ENCODE results near the gene DMAC2L. TPM values are rescaled to one million over a fixed set of nuclear protein-coding genes. Genes with fewer than 3 reads are reported as not detected.
"Not testable (repeated sequence)": the region's sequence is repeated elsewhere in the genome, so short reads cannot be mapped to it uniquely, and the experiment has no call there.

The DMAC2L gene
- total and polyA plus RNA-seq, 7 donors = 12.2 to 37.1 (median 25.4) TPM

DNA sequence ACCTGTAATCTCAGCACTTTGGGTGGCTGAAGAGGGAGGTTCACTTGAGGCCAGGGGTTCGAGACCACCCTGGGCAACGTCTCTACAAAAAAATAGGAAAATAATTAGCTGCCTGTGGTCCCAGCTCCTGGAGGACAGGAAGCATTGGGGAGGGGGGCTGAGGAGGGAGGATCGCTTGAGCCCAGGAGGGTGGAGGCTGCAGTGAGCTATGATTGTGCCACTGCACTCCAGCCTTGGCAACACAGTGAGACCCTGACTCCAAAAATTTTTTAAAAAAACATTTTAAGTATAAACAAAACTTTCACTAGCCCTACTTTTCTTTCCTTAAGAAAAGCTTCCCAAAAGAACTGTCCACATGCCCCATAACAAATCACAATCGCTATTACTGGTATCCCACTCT lies 1.7 kb upstream of the DMAC2L start:
- H3K4me3 ChIP-seq = no peak overlapping the region
- DNase-seq = no peak
- WGBS, 2 donors = 96% methylated on average over 4 of the region's 4 CpGs
- peaks cover 0 to 21% (median 15%) of the 10 kb centered on the region in 4 donors for H3K4me1 ChIP-seq
- no peak overlapping the region for H3K27ac ChIP-seq
- no peaks in the 10 kb centered on the region for H3K36me3 ChIP-seq
- no peak for TF ChIP-seq POLR2A (IDR thresholded peaks at IDR 0.05)
- H3K27me3 ChIP-seq = no peaks in the 10 kb centered on the region
- intact Hi-C loops (cut with DNase I) = loop anchor here (5.0 to 10.0 kb wide), 4 partner anchors 78 to 464 kb away; partner anchors contain the start of genes SAV1 and SOS2
- no peaks in the 10 kb centered on the region for H3K9me3 ChIP-seq

DNA sequence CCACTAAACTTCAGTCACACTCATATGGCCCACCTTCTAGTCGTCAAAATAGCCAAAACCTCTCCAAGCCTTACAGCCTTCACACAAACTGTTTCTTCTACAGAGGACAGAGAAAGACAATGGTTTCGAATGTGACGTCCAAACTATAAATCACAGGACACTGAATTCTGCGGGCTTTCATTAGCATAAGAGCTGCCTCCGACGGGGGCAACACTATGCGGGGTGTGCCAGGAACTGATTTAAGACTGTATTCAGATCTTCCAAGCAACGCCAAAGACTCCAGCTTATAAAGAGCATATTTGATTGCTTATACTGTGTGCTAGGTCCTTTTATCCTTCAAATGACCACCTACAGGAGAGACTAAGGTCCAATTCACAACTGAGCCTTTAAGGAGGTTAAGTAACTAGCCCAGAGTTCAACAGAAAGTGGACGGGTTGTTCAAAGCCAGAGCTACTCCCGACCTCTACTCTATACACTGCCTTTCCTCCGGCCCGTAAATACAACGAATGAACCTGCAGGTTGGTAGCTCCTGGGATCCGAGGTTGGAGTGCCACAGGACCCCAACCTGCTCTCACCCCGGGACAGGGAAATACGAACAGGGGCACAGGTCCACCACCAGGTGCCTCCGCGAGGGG lies 670 bp upstream of the DMAC2L start:
- Histone ChIP-seq H3K4me1 (peaks cover 0 to 21% (median 15%) of the 10 kb centered on the region in 4 donors), H3K4me3 (peak overlapping the region; percentile 68 to 93 (median 84)), H3K27ac (peak overlapping the region; percentile 88 to 93 (median 92)), H3K9me3 (no peaks in the 10 kb centered on the region), H3K36me3 (no peaks in the 10 kb centered on the region), H3K27me3 (no peaks in the 10 kb centered on the region)
- DNase-seq = no peak
- intact Hi-C loops (cut with DNase I) = loop anchor here (5.0 to 10.0 kb wide), 4 partner anchors 79 to 463 kb away; partner anchors contain the start of genes SAV1 and SOS2
- 2 to 3% methylated on average over 18 of the region's 18 CpGs for WGBS, 2 donors
- TF ChIP-seq EP300 (IDR thresholded peaks at IDR 0.05) (no peak), CTCF (IDR thresholded peaks at IDR 0.05) (peak in 3 of 4 experiments; percentile 48 to 58 (median 52))

GRCh38 chr14:50312734-50313054 lies 570 bp downstream of the DMAC2L start:
- Histone ChIP-seq H3K9me3 (no peaks in the 10 kb centered on the region), H3K27ac (peak overlapping the region; percentile 88 to 93 (median 92)), H3K27me3 (no peaks in the 10 kb centered on the region), H3K4me3 (peak overlapping the region; percentile 68 to 93 (median 84)), H3K36me3 (no peaks in the 10 kb centered on the region), H3K4me1 (peaks cover 0 to 22% (median 18%) of the 10 kb centered on the region in 4 donors)
- WGBS, 2 donors = 1 to 3% methylated on average over 18 of the region's 18 CpGs
- TF ChIP-seq POLR2A (IDR thresholded peaks at IDR 0.05) (no peak), EP300 (IDR thresholded peaks at IDR 0.05) (no peak), POLR2AphosphoS5 (IDR thresholded peaks at IDR 0.05) (no peak)
- no peak for DNase-seq
- intact Hi-C loops (cut with DNase I) = loop anchor here (2.0 to 10.0 kb wide), 5 partner anchors 80 to 462 kb away; partner anchors contain the start of genes ARF6, SAV1 and SOS2

GRCh38 chr14:50314098-50314497 lies 2.0 kb downstream of the DMAC2L start:
- H3K4me3 ChIP-seq, H3K9me3 ChIP-seq, DNase-seq, H3K27ac ChIP-seq, H3K36me3 ChIP-seq, H3K27me3 ChIP-seq: not testable (repeated sequence)
- WGBS, 2 donors = 96 to 97% methylated on average over 3 of the region's 3 CpGs
- H3K4me1 ChIP-seq = peaks cover 0 to 34% (median 19%) of the 10 kb centered on the region in 4 donors
- intact Hi-C loops (cut with DNase I) = loop anchor here (5.0 to 10.0 kb wide), 4 partner anchors 82 to 461 kb away; partner anchors contain the start of genes SAV1 and SOS2

GRCh38 chr14:50318031-50318626 lies 6.0 kb downstream of the DMAC2L start:
- Histone ChIP-seq H3K4me3 (no peak overlapping the region), H3K4me1 (peaks cover 0 to 43% (median 22%) of the 10 kb centered on the region in 4 donors), H3K36me3 (peaks cover 0 to 5% (median 0%) of the 10 kb centered on the region in 4 donors), H3K27ac (no peak overlapping the region), H3K27me3 (no peaks in the 10 kb centered on the region), H3K9me3 (no peaks in the 10 kb centered on the region)
- intact Hi-C loops (cut with DNase I) = loop anchor here (10.0 kb wide), 2 partner anchors 453 to 457 kb away; no protein-coding TSS in a partner anchor
- DNase-seq = no peak
- WGBS, 2 donors = 47 to 66% methylated on average over 4 of the region's 4 CpGs
- TF ChIP-seq CTCF (IDR thresholded peaks at IDR 0.05) (peak; percentile 44 to 75 (median 66)), POLR2A (IDR thresholded peaks at IDR 0.05) (no peak)

- DNase-seq = no peak
- Histone ChIP-seq H3K9me3 (no peaks in the 10 kb centered on the region), H3K4me3 (no peak overlapping the region), H3K36me3 (peaks cover 0 to 15% (median 1%) of the 10 kb centered on the region in 4 donors), H3K27me3 (no peaks in the 10 kb centered on the region), H3K27ac (peak overlapping the region in 3 of 4 donors; percentile 72 to 76 (median 76)), H3K4me1 (peaks cover 0 to 38% (median 17%) of the 10 kb centered on the region in 4 donors)
- WGBS, 2 donors = 80 to 82% methylated on average over 1 of the region's 1 CpG
- TF ChIP-seq CTCF (IDR thresholded peaks at IDR 0.05) (no peak), EP300 (IDR thresholded peaks at IDR 0.05) (no peak)
- intact Hi-C loops (cut with DNase I) = loop anchor here (10.0 kb wide), 2 partner anchors 454 to 456 kb away; no protein-coding TSS in a partner anchor
These were observed 7.2 kb downstream of the DMAC2L start for GRCh38 chr14:50319293-50319692.
